Panc1 (cell line): ENCODE results near the gene NEK1. TPM values are rescaled to one million over a fixed set of nuclear protein-coding genes. Genes with fewer than 3 reads are reported as not detected.

Experiments
- ATAC-seq: fragments of 200-7000 bp; cut with Tn5 transposase; 2 replicates; pipeline ENCODE4 v1.9.1; 2020; ENCODE audit warnings: mild to moderate bottlenecking, moderate library complexity
- BruUV-seq: library from RNA; stranded (reverse); fragments of 400-500 nt; replicated peaks from 2 replicates; lab custom pipeline; 2021; lab: Mats Ljungman, UMichigan
- CTCF ChIA-PET: fragments of 300-600 bp; sonication (Branson Sonifier 250); formaldehyde crosslinking; loops from one replicate; lab custom pipeline; 2022; ENCODE audit warnings: antibody characterized with exemption; lab: Charles Lee
- POLR2A ChIA-PET: fragments of 300-600 bp; sonication (Branson Sonifier 250); formaldehyde crosslinking; loops from one replicate; lab custom pipeline; 2022; ENCODE audit warnings: antibody characterized with exemption; lab: Charles Lee
- DNase-seq: peaks from one replicate; pipeline ENCODE4 v3.0.0-alpha.2; 2010; ENCODE audit warnings: low read depth, low spot score
- H3K27ac ChIP-seq: 2 replicates; pipeline ENCODE4 v1.5.1; 2011; ENCODE audit warnings: mild to moderate bottlenecking, low read length, inconsistent platforms
- H3K27me3 ChIP-seq: fragments of 200-500 bp; sonication (Bioruptor generic); 2 replicates; pipeline ENCODE4 v1.6.0; 2014; ENCODE audit warnings: low read length, inconsistent platforms; ENCODE audit not compliant: control insufficient read depth, insufficient read depth
- H3K36me3 ChIP-seq: fragments of 200-500 bp; sonication (Bioruptor generic); 2 replicates; pipeline ENCODE4 v1.5.1; 2014; ENCODE audit warnings: inconsistent platforms, mild to moderate bottlenecking, low read length, moderate library complexity; ENCODE audit not compliant: control insufficient read depth, insufficient read depth
- H3K4me1 ChIP-seq: 2 replicates; pipeline ENCODE4 v1.5.1; 2011; ENCODE audit warnings: inconsistent platforms, mild to moderate bottlenecking, low read length, moderate library complexity; ENCODE audit not compliant: control insufficient read depth, insufficient read depth
- H3K4me3 ChIP-seq, 2 experiments: 2 replicates each; pipeline ENCODE4 v1.5.1; 2011 to 2012; ENCODE audit warnings: low read depth in 2 of 2, low read length in 2 of 2, mild to moderate bottlenecking in 2 of 2, inconsistent platforms in 1 of 2, moderate library complexity in 1 of 2
- H3K9me3 ChIP-seq: fragments of 200-500 bp; sonication (Bioruptor generic); 2 replicates; pipeline ENCODE4 v1.5.1; 2014; ENCODE audit warnings: low read depth, mild to moderate bottlenecking, inconsistent platforms, low read length, moderate library complexity; ENCODE audit not compliant: control insufficient read depth, insufficient read depth
- CTCF ChIP-seq: fragments of 450-650 bp; IDR thresholded peaks from 2 replicates; pipeline ENCODE4 v1.5.1; 2017; ENCODE audit warnings: mild to moderate bottlenecking
- POLR2AphosphoS5 ChIP-seq: IDR thresholded peaks from 2 replicates; pipeline ENCODE4 v1.6.1; 2012; ENCODE audit warnings: mild to moderate bottlenecking, low read depth, low read length, moderate library complexity
- REST ChIP-seq, 2 experiments: IDR thresholded peaks; 2 replicates each; pipeline ENCODE4 v1.6.1; 2011 to 2012; ENCODE audit warnings: low read depth in 2 of 2, control low read depth in 1 of 2, low read length in 1 of 2, mild to moderate bottlenecking in 1 of 2, moderate library complexity in 1 of 2; ENCODE audit not compliant: insufficient read depth in 1 of 2
- SIN3A ChIP-seq: IDR thresholded peaks from 2 replicates; pipeline ENCODE4 v1.6.1; 2012; ENCODE audit warnings: low read depth, mild to moderate bottlenecking, low read length, moderate library complexity, borderline replicate concordance; ENCODE audit not compliant: insufficient read depth
- TCF7L2 ChIP-seq: IDR thresholded peaks from 2 replicates; pipeline ENCODE4 v1.6.1; 2011; ENCODE audit warnings: mild to moderate bottlenecking, low read depth, low read length, inconsistent platforms
- in situ Hi-C: cut with HindIII; loops from 2 replicates; pipeline ENCODE4 v1.10.0; 2016; ENCODE audit warnings: low sequenced_read_pairs, low pct_unique_long_range_greater_than_20kb
- intact Hi-C: fragments of 100-400 bp; cut with micrococcal nuclease; formaldehyde crosslinking; loops from one replicate; pipeline ENCODE4 v1.10.0; 2022; ENCODE audit not compliant: unreplicated experiment
- total RNA-seq: library from RNA; stranded (reverse); gene quantifications from one replicate; pipeline ENCODE4 v1.2.1, GENCODE V29; 2021; ENCODE audit not compliant: unreplicated experiment

Gene NEK1
- total RNA-seq, 1 experiment from 2014 or later = 9.2 TPM

- ChIA-PET POLR2A (no interaction called here), CTCF (no interaction called here)
- no peak for DNase-seq
- H3K4me3 ChIP-seq = peak overlapping the region; percentile 76 to 89
- intact Hi-C loops = no loop called here
- ATAC-seq = no peak; the same call in 1 of the 2 replicates
- H3K4me1 ChIP-seq = peaks cover 7% of the 10 kb centered on the region
- H3K27me3 ChIP-seq = no peaks in the 10 kb centered on the region
- TF ChIP-seq TCF7L2 (no peak), POLR2AphosphoS5 (no peak), REST (IDR thresholded peaks at IDR 0.05; ENCODE audit: insufficient read depth in 1 of 2, low read depth in 2 of 2, low read length in 1 of 2) (no peak), CTCF (no peak), SIN3A (no peak)
- H3K27ac ChIP-seq = peak overlapping the region; percentile 97
- in situ Hi-C loops = no loop called here
- H3K9me3 ChIP-seq = no peaks in the 10 kb centered on the region
- H3K36me3 ChIP-seq = peaks cover 7% of the 10 kb centered on the region; the same call in 1 of the 2 replicates
- BruUV-seq = TSS peak; percentile 89
Measured at GRCh38 chr4:169620880-169621248, 8.5 kb upstream of the NEK1 start.

- ATAC-seq (peak; percentile 98), DNase-seq (peak; percentile 67)
- peak; percentile 82 for TF ChIP-seq POLR2AphosphoS5
- TF ChIP-seq REST (IDR thresholded peaks at IDR 0.05; ENCODE audit: insufficient read depth in 1 of 2, low read depth in 2 of 2, low read length in 1 of 2) = no peak
- BruUV-seq = no TSS peak
- in situ Hi-C loops = no loop called here
- ChIA-PET CTCF (no interaction called here), POLR2A (interaction anchor here (0.6 kb wide), 2 partner anchors 42 to 362 kb away, joined by 3 read pairs; no protein-coding TSS in a partner anchor)
- peaks cover 7% of the 10 kb centered on the region for H3K4me1 ChIP-seq
- intact Hi-C loops = no loop called here
- peak within 1 kb of the TSS; percentile 97 for H3K27ac ChIP-seq
- no peaks in the 10 kb centered on the region for H3K9me3 ChIP-seq
- H3K36me3 ChIP-seq = peaks cover 7% of the 10 kb centered on the region; the same call in 1 of the 2 replicates
- H3K27me3 ChIP-seq = no peaks in the 10 kb centered on the region
- H3K4me3 ChIP-seq = peak within 1 kb of the TSS; percentile 76 to 89
Measured at GRCh38 chr4:169619958-169620879, 7.8 kb upstream of the NEK1 start, which contains the start of gene CLCN3. Gene CLCN3 (plus strand): TSS chr4:169620578. CDS start chr4:169635929, 15,351 bp downstream.
